GM19023 (cell line): ENCODE data around the gene KATNBL1.

Source experiments
- ATAC-seq: cut with Tn5 transposase; IDR thresholded peaks from one replicate; pipeline ENCODE4 v1.9.1; 2021; ENCODE audit warnings: mild to moderate bottlenecking, moderate library complexity; ENCODE audit not compliant: unreplicated experiment

The KATNBL1 gene, protein sequence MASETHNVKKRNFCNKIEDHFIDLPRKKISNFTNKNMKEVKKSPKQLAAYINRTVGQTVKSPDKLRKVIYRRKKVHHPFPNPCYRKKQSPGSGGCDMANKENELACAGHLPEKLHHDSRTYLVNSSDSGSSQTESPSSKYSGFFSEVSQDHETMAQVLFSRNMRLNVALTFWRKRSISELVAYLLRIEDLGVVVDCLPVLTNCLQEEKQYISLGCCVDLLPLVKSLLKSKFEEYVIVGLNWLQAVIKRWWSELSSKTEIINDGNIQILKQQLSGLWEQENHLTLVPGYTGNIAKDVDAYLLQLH

DNA sequence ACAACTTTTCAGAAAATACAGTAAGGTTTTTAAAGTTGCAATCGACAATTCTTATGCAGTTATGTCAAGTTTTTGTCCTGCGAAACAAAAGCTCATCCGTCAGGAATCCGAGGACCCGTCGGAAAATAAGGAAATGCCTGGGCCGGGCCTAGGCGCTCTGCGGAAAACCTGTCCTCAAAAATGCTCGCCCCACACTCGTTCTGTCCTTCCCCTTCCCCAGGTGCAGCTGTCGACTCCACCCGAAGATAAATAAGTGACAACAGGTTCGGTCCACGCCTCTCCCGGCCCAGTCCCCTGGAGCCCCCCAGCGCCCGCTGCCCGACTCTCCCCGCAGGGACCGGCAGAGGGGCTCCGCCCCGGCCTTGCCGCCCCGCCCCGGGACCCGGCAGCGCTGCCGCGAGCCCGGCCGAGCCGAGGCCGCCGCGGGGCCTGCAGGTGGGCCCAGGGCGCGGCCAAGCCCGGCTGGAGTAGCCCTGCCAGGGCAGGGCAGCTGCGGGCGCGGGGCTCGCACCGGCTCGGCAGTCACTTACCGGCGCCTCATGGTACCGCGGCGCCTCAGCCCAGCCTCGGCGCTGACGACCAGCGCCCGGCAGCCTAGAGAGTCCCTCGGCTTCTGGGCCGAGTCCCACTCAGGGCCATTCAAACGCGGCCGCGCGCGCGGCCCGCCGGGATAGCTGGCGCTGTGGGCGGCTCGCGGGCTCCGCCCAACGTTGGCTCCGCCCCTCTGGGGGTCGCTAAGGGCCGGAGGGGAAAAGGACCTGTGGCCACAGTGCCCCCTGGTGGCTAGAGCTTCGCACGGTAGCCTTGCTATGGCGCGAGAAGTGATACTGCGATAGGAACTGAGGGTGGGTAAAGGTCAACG lies at the start of gene KATNBL1:
Gene KATNBL1, minus strand, starts transcription at position 676 of the 862 bp plus-strand sequence. CDS start 46,420 bp downstream, outside the sequence.
- ATAC-seq, result peak; percentile 94

DNA sequence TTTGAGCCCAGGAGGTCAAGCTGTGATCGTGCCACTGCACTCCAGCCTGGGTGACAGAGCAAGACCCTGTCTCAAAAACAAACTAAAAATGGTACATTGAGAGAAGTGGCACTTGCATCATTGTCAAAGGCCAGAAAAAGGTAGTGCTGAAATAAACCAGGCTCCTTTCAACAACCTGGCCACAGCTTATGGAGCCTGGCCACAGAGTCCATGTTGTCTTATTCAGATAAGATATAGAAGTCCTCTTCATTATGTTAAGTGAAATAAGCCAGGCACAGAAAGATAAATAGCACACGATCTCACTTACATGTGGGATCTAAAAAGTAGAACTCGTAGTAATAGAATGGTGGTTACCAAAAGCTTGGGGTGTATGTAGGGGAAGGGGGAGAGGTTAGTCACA lies 49.7 kb upstream of the KATNBL1 start:
- no peak for ATAC-seq

DNA sequence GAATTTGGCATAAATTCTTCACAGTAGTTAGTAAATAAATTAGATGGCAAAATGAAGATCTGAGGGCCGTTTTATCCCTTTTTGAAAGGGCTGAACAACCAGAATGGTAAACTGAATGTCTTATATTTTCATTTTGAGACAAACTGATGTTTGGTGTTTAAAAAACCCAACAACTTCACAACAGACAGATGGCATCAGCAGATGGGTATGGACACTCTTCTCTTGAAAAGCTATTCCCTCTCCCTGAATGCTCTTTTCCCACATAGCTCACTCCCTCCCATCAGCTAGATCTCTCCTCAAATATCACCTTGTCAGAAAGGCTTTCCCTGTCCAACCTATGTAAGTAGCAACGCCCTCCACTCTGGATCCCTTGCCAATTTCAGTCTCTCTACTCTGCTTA lies 48.3 kb upstream of the KATNBL1 start:
- no peak for ATAC-seq

DNA sequence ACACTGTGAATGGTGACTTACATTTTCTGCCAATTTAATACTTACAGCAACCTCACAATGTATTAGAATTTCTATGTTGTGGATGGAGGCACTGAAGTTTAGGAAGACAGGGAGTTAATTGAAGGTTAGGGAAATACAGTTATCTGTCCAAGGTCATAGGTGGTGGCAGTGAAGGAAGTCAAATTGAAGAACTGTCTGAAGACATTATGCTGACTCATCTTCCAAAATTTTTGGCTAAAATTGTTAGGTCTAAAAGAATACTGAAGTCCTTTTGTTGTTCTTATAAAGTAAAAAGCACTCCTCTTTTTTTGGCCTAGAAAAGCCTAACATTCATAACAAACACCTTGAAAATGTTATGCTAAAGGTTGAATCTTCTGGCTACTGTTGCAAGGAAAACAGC lies 42.6 kb upstream of the KATNBL1 start:
- no peak for ATAC-seq

DNA sequence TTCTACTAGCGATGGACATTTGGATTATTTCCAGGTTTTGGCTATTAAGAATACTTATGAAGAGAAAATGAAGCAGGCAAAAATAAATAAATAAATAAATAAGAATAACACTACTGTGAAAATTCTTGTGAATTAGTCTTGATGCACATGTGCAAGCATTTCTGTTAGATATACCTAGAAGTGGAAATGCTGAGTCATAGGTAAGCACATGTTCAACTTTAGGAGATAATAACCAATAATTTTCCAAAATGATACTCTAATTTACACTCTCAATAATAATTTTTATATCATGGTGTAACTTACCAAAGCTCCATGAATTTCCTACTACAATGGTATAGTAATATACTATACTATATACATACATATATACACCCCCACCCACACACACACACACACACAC lies 38.3 kb upstream of the KATNBL1 start:
- no peak for ATAC-seq

DNA sequence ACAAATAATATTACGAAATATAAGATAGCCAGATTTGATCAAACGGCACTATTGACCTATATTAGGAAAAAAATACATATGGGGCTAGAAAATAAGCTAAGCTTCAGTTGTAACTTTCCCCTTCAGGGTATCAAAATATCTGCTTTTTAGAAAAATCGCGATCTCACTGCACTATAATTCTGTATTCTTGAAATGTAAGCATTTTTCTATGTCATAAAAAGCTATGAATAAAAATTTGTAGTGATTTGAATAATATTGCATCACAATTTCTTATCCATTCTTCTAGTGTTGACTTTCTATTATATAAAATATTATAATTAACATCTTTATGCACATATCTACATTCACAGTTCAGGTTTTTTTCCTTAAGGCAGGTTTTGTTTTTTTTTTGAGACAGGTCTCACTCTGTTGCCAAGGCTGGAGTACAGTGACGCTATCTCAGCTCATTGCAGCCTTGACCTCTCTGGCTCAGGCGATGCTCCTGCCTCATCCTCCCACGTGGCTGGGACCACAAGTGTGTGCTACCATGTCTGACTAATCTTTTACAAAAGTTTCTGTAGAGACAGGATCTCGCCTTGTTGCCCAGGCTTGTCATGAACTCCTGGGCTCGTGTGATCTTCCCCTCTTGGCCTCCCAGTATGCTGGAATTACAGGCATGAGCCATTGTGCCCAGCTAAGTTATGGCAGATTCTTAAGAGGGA lies 36.5 kb upstream of the KATNBL1 start:
- ATAC-seq, result no peak

DNA sequence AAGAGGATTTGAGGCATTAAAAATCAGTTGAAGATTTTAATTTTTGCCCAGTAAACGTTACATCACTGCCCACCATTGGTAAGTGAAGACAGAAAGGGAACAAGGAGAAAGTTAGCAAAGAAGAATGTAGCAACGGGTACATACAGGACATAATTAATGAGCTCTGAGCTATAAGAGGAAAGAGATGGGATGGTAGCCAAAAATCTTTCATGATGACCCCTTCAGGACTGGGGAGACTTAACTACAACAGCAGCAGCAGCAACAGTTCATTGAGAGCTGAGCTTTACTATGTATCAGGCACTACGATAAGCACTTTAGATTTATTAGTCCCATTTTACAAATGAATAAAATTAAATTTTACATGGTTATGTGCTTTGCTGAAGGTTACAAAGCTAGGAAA lies 33.3 kb upstream of the KATNBL1 start:
- no peak for ATAC-seq

DNA sequence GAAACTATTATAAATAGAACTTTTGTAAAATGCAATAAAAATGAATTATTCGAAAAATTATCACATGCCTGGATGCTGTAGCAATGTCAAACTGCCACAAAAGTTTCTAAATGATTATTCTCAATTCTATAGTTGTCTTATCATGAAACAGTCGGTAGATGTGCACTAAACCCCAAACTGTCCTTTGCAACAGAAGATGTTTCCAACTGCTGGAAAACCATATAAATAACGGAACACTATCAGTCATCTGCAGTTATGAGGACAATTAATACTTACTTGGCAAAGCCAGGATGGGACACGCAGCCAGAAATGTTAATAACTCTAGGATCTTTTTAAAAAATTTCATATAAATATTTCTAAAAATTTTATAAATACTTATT lies 32.4 kb upstream of the KATNBL1 start:
- no peak for ATAC-seq

DNA sequence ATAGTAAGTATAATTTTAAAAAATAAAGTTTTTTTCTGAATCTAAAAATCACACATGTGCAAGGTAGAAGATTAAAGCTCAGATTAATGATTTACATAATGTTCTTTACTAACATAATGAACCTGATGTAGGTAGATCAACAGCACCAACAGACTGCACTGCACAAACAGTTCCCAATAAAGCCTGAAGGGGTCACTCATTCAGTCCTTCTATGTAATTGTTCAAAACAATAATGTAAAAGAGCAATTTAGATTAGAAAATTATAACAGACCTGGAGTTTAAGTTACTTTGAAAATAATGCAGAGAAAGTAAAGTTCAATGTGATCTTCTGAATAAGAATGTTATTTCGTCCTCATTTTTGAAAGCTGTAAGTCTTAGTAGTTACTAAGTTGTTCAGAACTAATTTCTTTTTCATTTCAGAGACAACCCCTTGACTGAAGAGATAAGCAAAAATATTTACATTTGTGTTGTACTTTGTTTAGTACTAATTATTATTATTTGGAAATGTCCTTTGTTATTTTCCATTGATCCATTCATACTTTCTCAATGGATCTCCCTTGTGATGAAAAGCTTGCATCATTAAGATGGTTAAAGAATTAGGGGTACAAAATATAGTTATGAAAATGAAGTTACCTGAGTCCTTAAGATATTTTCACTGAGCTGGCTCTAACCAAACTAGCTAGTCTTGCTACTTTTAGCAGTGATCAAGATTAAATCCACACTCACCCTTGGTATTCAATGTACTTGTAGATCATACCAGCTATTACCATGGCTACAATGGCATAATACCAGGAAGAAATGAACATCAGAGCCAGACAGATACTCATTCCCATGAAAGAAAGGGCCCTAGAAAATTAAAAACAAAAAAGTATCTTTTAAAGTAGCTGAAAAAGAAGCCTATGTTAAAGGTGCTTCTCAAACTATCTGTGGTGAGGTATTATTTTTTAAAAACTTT lies 31.8 kb upstream of the KATNBL1 start:
- no peak for ATAC-seq

DNA sequence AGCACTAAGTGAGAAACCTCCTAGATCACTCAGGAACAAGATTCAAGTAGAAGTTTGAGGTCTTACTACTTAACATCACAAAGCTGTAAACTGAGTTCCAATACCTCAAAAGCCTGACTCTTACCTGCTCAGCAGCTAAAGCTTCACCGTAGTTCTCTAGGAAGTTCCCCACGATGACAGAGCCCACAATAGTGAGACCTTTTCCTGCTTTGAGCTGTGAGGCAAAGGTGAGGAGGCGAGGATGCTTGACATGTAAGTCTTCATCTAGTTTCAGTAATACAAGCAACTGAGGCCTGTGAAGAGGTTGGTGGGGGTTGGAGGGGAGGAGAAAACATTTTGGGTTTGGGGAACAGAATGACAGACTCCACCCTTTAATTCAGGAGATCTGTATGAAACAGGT lies 30.6 kb upstream of the KATNBL1 start:
- no peak for ATAC-seq

DNA sequence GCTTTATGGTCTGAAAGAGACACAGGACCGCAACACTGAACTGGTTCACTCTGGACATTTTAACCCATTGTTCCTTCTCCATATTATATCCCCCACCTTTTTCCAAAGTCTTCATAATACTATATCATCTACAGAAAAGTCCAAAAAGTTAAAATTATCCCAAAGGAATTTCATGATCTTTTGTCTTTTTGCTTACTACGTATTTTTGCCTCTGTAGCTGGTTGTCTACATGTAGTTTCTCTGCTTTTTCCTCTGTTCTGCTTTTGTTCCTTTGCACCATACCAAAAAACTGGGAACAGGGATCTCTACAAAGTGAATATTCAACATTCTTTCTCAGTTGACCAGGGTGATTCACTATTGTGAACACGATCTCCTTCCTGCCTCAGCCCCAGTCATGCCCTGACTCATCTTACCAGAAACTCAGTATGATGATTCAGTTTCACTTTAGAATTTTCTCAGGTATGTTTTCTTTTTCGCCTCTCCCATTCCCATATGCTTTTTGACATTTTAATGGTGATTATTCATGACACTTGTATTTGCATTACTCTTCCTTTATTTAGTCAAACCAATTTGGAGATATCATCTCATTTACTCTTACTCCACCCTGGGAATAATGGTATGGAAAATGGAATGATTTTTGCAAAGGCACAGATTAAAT lies 29.4 kb upstream of the KATNBL1 start:
- ATAC-seq, result no peak

DNA sequence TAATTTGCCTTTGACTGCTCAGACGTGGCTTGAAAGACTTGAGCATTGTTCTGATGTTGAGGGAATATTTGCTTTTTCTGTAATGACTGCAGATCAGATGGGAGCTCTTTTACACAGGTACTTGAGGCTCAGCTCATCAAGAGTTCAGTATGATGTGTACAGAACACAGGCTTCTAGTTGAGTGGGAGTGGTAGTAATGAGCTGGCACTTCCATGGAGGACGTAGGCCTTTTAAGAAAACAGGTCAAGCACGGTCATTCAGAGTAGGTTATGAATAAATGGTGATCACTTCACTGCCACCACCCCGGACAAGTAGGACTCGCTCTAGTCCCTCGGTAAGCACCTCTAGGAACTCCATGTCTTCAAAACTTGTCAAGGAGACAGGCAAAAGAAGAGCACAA lies 23.7 kb upstream of the KATNBL1 start:
- ATAC-seq, result no peak

DNA sequence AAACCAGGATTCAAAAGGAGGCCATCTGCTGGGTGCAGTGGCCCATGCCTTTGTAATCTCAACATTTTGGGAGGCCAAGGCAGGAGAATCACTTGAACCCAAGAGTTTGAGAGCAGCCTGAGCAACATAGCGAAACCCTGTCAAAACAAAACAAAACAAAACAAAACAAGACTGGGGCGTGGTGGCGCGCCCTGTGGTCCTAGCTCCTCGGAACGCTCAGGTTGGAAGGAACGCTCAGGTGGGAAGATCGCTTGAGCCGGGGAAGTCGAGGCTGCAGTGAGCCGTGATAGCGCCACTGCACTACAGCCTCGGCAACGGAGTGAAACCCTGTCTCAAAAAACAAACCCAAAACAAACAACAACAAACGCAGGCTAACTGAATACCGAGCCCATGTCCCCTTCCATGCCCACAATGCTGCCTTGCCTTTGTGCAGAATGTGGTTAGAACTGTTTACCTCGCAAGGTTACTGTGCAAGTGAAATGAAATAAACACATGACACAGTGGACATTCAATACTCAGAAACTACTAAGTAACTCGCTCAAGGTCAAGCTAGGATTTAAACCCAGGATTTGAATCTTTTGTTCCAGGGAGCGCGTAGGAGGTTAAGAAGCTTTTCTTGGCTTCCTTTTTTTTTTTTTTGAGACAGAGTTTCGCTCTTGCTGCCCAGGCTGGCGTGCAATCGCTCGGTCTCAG lies 14.2 kb upstream of the KATNBL1 start:
- ATAC-seq, result no peak

DNA sequence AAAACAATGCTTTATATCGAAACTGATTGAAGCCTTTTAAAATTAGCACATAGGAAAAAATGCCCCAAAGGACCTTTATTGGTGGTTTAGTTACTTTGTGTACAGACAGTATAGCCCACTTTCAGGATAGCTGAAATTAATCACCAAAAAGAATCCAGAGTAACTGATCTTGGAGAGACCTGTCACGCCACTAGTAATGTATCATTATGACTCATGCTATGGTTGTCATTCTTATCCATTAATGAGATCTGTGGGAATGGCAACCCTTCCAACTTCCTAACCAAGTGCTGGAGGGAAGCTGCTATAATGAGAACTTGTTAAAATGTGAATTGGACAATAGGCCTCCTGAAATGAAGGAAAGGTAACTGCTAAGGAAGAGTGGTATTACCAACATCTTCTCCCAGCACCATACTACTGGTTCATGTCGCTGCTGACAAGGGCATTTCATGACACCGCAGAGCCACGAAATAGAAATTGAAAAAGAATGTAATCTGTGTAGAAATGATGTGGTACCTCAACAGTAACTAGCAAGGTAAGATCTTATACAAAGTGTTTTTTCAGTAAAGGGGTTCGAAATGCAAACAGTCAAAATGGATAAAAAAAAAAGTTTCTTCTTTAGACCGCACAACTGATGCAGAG lies 7.8 kb upstream of the KATNBL1 start:
- no peak for ATAC-seq

DNA sequence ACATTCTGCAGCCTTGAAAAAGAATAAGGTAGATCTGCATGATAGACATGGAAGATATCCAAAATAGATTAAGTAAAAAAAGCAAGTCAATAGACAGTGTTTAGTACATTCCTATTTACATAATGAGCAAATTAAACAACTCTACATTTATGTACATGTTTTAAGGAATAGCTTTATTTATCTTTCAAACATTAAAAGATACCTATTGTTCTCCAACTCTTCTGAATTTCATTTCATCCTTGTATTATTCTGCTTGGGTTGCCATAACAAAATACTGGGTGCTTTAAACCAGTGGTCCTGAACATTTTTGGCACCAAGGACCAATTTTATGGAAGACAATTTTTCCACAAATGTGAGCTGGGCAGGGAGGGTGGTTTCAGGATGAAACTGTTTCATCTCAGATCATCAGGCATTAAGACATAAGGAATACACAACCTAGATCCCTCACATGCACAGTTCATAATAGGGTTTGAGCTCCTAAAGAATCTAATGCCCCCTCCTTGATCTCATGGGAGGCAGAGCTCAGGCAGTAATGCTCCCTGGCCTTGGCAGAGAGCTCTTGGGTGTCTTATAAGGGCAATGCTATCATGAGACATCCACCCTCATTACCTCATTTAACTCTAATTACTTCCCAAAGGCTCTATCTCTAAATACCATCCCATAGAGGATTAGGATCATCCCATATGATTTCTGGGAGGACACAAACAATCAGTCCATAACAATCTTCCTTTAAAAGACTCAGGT lies 6.8 kb upstream of the KATNBL1 start:
- ATAC-seq, result no peak

DNA sequence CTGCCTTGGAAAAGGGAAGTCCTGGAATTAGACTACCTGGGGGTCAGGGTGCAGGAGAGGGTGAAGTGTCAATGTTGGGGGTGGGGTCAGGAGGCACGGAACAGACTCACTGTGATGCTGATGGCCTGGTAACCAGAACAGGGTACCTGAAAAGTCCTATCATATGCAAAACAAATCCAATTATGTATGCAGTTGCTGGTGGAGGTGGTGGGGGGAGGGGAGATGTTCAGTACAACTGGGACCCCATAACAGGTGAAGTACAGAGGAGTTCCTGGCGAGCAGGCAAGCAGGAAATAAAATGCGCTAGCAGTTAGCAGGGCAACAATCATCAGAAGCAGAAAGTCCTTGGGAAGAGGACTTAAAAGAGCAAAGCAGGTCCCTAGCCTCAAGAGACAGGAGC lies 4.2 kb upstream of the KATNBL1 start:
- ATAC-seq, result no peak

DNA sequence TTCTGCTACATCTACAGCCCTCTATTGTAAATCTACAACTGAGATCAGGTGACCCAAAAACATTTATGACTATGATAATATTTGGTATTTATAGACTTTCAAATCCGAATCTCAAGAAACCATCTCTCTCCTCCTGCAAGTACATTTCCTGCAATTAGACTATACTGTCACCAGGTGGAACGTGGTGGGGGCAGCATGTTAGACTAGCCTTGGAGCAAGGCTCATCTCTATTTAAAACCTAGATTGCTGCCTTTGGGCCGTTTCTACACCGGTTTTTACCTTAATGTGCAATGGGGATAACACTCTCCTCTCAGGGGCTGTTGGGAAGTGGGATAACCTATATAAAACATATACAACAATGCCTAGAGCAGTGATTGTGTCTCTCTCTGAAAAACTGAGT lies 3.8 kb upstream of the KATNBL1 start:
- no peak for ATAC-seq

DNA sequence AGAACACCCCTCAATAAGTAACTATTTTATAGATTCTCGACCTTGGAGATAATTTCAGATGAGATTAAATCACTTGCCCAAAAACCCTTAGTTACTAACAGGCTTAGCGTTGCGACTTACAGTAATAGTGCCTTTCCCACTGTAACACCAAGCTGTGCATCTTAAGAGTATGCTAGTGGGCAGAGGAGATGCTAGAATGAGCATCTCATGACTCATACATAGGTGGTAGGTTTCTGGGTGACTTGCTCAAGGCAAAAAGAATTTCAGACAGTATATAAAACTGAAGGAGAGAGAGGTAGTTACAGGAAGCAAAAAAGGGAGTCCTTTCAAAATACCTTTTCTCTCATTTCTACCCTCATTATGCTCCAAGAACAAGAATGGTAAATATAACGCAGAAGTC lies 3.9 kb downstream of the KATNBL1 start:
- ATAC-seq, result no peak
